HCT116 (cell line): ENCODE measurements around the gene MAPKAPK5.

Experiments
- CEBPB ChIP-seq: IDR thresholded peaks from 2 replicates; pipeline ENCODE4 v1.6.1; 2012; ENCODE audit warnings: low read depth
- CTCF ChIP-seq, 3 experiments: fragments of 200-600 bp in 1 of 3; sonication (generic) in 1 of 3; IDR thresholded peaks in 2 of 3; conservative IDR thresholded peaks in 1 of 3; 2 replicates each; pipeline ENCODE4 v1.5.1; 2012 to 2017; ENCODE audit warnings: low read depth in 2 of 3, low read length in 2 of 3, antibody characterized with exemption in 1 of 3, borderline replicate concordance in 1 of 3, control low read depth in 1 of 3, mild to moderate bottlenecking in 1 of 3, mixed read lengths in 1 of 3, mixed run types in 1 of 3, moderate library complexity in 1 of 3; ENCODE audit not compliant: insufficient read depth in 1 of 3
- EGR1 ChIP-seq: IDR thresholded peaks from 2 replicates; pipeline ENCODE4 v1.6.1; 2012; ENCODE audit warnings: low read depth
- ELF1 ChIP-seq: IDR thresholded peaks from 2 replicates; pipeline ENCODE4 v1.6.1; 2012; ENCODE audit warnings: low read depth, borderline replicate concordance
- FOSL1 ChIP-seq: IDR thresholded peaks from 2 replicates; pipeline ENCODE4 v1.6.1; 2012; ENCODE audit warnings: low read depth
- POLR2A ChIP-seq: IDR thresholded peaks from 2 replicates; pipeline ENCODE4 v1.7.0; 2011; ENCODE audit warnings: borderline replicate concordance; ENCODE audit not compliant: insufficient read depth, insufficient read length; ENCODE audit errors: extremely low read depth
- POLR2AphosphoS5 ChIP-seq: IDR thresholded peaks from 2 replicates; pipeline ENCODE4 v1.6.1; 2011; ENCODE audit warnings: mild to moderate bottlenecking, low read depth, low read length, moderate library complexity
- ZNF274 ChIP-seq: fragments of 200-500 bp; sonication (Bioruptor generic); IDR thresholded peaks from 2 replicates; pipeline ENCODE4 v1.6.1; 2014; ENCODE audit warnings: mild to moderate bottlenecking, low read depth, low read length, inconsistent platforms

DNA sequence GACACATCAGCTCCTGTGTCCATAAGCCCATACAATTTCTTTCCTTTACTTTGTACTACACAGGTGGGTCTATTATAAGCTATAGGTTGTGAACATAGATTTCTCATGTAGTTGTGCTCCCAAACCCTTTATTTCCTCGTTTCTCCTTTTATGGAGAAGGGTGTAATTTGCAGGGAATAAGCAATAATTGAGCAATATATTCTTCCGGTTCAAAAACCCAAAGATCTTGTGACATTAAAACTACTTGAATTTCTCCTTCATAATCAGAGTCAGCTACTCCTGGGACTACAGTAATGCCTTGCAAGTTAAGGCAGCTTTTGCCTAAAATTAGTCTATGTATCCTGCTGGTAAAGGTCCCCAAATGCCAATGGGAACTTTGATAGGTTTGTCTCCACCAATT is 19.1 kb upstream of the MAPKAPK5 start:
- TF ChIP-seq POLR2AphosphoS5 = no peak
- no peak for TF ChIP-seq CTCF (IDR thresholded peaks at IDR 0.05 in 2 of 3, conservative IDR thresholded peaks at IDR 0.05 in 1 of 3; ENCODE audit: borderline replicate concordance in 1 of 3, insufficient read depth in 1 of 3, low read depth in 2 of 3, low read length in 2 of 3)
- no peak for TF ChIP-seq CEBPB
- TF ChIP-seq ZNF274 = no peak
- no peak for TF ChIP-seq POLR2A
- no peak for TF ChIP-seq EGR1
- no peak for TF ChIP-seq FOSL1
- no peak for TF ChIP-seq ELF1
